Effector memory CD8-positive, alpha-beta T cell (primary cell): ENCODE data around the gene PAPSS2.
"Not testable (repeated sequence)": the region's sequence is repeated elsewhere in the genome, so short reads cannot be mapped to it uniquely, and the experiment has no call there.

Experiments
- ATAC-seq: fragments of 150-1000 bp; cut with Tn5 transposase; replicated peaks from 2 replicates; pipeline ENCODE4 v1.10.0; 2021; ENCODE audit warnings: mild to moderate bottlenecking, moderate library complexity
- DNase-seq, 3 experiments: peaks; one replicate each; pipeline ENCODE4 v3.0.0; 2021
- H3K27ac Mint-ChIP-seq, 2 donors: one replicate each; pipeline ENCODE4 v1.8.0; 2022; ENCODE audit warnings: mild to moderate bottlenecking in 2 of 2, mixed read lengths in 2 of 2, moderate library complexity in 2 of 2
- H3K27me3 Mint-ChIP-seq, 2 donors: one replicate each; pipeline ENCODE4 v1.8.0; 2022; ENCODE audit warnings: mixed read lengths in 2 of 2
- H3K36me3 Mint-ChIP-seq: one replicate; pipeline ENCODE4 v1.8.0; 2022; ENCODE audit warnings: mild to moderate bottlenecking, moderate library complexity, mixed read lengths; ENCODE audit not compliant: insufficient read depth
- H3K4me1 Mint-ChIP-seq, 2 donors: one replicate each; pipeline ENCODE4 v1.8.0; 2022; ENCODE audit warnings: low read depth in 2 of 2, mixed read lengths in 2 of 2
- H3K4me3 Mint-ChIP-seq, 2 donors: one replicate each; pipeline ENCODE4 v1.8.0; 2022; ENCODE audit warnings: mild to moderate bottlenecking in 2 of 2, mixed read lengths in 2 of 2, moderate library complexity in 2 of 2
- H3K9me3 Mint-ChIP-seq, 2 donors: one replicate each; pipeline ENCODE4 v1.8.0; 2022; ENCODE audit warnings: mixed read lengths in 2 of 2

Gene PAPSS2

DNA sequence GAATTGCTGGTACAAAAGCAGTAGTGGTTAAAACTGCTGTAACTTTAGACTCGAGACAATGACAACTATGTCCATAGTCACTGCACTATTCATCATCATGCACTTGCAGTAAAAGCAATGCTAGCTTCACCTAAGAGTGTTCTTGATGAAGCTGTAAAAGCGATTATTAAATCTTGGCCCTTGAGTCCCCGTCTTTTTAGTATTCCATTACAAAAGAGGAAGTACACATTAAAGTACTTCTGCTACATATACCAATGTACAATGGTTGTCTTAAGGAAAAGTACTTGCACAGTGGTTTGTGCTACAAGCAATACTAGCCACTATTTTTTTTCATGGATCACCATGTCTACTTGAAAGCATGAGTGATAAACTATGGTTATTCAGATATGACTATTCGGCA, 80.0 kb downstream of the PAPSS2 start:
- Mint-ChIP-seq H3K36me3 (no peaks in the 10 kb centered on the region), H3K9me3 (no peaks in the 10 kb centered on the region), H3K27me3 (peaks cover 33 to 45% of the 10 kb centered on the region in 2 donors), H3K4me1 (peaks cover 0 to 2% of the 10 kb centered on the region in 2 donors), H3K27ac (no peak overlapping the region), H3K4me3 (no peak overlapping the region)
- ATAC-seq: no peak
- no peak for DNase-seq

DNA sequence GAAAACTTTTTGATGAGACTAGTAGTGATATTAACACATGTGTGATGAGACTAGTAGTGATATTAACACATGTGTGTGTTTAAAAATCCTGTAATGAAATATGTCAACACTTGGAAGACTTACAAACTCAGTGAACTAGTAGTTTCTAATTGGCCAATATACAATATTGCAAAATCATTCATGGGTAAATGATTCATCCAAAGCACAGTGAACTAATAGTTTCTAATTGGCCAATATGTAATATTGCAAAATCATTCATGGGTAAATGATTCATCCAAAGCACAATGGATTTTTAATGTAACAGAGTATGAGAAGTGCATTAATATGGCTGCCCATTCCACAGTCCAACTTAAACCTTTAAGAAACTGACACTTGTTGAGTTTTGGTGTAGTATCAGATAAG, 80.6 kb downstream of the PAPSS2 start:
- Mint-ChIP-seq H3K27ac (no peak overlapping the region), H3K9me3 (no peaks in the 10 kb centered on the region), H3K4me1 (peaks cover 0 to 2% of the 10 kb centered on the region in 2 donors), H3K4me3 (no peak overlapping the region), H3K36me3 (no peaks in the 10 kb centered on the region), H3K27me3 (peaks cover 27 to 39% of the 10 kb centered on the region in 2 donors)
- no peak for DNase-seq
- no peak for ATAC-seq

DNA sequence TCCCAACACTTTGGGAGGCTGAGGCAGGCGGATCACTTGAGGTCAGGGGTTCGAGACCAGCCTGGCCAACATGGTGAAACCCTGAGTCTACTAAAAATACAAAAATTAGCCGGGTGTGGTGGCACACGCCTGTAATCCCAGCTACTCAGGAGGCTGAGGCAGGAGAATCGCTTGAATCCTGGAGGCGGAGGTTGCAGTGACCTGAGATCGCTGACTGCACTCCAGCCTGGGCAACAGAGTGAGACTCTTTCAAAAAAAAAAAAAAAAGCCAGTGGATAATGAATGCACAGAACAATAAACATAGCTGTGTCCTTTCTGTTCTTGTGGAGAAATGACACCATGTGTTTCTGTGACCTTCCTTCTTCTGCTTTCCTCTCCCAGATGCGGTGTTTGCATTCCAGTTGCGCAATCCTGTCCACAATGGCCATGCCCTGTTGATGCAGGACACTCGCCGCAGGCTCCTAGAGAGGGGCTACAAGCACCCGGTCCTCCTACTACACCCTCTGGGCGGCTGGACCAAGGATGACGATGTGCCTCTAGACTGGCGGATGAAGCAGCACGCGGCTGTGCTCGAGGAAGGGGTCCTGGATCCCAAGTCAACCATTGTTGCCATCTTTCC, 83.4 kb downstream of the PAPSS2 start:
- not testable (repeated sequence) for H3K4me3 Mint-ChIP-seq, H3K36me3 Mint-ChIP-seq, H3K27ac Mint-ChIP-seq, DNase-seq, H3K4me1 Mint-ChIP-seq, H3K9me3 Mint-ChIP-seq, ATAC-seq
- H3K27me3 Mint-ChIP-seq: peaks cover 11 to 12% of the 10 kb centered on the region in 2 donors

DNA sequence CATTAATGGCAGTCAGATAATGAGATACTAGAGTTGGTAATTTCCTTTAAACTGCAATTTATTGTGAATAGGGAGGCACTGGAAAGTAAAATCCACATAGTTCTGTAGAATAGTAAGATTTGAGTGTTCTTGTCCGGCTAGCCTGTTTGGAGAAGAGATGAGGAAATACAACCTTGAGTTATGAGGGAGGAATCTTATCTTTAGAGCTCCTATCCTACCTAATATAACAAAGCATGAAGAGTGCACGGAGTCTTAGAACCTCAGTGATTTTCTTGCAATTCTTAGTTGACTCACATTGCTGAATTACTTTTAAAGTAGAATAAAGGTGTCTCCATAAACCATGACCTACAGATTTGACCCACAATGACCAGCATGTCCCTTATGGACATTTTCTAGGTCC, 84.9 kb downstream of the PAPSS2 start:
- no peak overlapping the region for H3K4me3 Mint-ChIP-seq
- peaks cover 0 to 2% of the 10 kb centered on the region in 2 donors for H3K4me1 Mint-ChIP-seq
- H3K27me3 Mint-ChIP-seq: peaks cover 6 to 9% of the 10 kb centered on the region in 2 donors
- DNase-seq: no peak
- H3K9me3 Mint-ChIP-seq: peaks cover 0 to 2% of the 10 kb centered on the region in 2 donors
- ATAC-seq: no peak
- no peaks in the 10 kb centered on the region for H3K36me3 Mint-ChIP-seq
- no peak overlapping the region for H3K27ac Mint-ChIP-seq

DNA sequence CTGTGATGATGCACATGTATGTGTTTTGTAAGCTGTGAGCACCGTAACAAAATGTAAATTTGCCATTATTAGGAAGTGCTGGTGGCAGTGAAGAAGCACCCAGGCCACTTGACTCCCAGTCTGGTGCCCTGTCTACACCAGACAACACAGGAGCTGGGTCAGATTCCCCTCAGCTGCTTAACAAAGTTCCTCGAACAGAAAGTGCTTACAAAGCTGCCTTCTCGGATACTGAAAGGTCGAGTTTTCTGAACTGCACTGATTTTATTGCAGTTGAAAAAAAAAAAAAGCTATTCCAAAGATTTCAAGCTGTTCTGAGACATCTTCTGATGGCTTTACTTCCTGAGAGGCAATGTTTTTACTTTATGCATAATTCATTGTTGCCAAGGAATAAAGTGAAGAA, 87.2 kb downstream of the PAPSS2 start:
- ATAC-seq (no peak), DNase-seq (no peak)
- H3K27me3 Mint-ChIP-seq: no peaks in the 10 kb centered on the region
- peaks cover 0 to 2% of the 10 kb centered on the region in 2 donors for H3K4me1 Mint-ChIP-seq
- peaks cover 0 to 2% of the 10 kb centered on the region in 2 donors for H3K9me3 Mint-ChIP-seq
- H3K36me3 Mint-ChIP-seq: no peaks in the 10 kb centered on the region
- no peak overlapping the region for H3K27ac Mint-ChIP-seq
- H3K4me3 Mint-ChIP-seq: no peak overlapping the region

DNA sequence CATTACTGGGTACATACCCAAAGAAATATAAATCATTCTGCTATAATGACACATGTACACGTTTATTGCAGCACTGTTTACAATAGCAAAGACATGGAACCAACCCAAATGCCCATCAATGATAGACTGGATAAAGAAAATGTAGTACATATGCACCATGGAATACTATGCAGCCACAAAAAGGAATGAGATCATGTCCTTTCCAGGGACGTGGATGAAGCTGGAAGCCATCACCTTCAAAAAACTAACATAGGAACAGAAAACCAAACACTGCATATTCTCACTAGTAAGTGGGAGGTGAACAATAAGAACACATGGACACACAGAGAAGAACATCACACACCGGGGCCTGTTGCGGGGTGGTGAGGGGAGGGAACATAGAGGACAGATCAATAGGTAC, 88.6 kb downstream of the PAPSS2 start:
- DNase-seq, H3K27ac Mint-ChIP-seq: not testable (repeated sequence)

DNA sequence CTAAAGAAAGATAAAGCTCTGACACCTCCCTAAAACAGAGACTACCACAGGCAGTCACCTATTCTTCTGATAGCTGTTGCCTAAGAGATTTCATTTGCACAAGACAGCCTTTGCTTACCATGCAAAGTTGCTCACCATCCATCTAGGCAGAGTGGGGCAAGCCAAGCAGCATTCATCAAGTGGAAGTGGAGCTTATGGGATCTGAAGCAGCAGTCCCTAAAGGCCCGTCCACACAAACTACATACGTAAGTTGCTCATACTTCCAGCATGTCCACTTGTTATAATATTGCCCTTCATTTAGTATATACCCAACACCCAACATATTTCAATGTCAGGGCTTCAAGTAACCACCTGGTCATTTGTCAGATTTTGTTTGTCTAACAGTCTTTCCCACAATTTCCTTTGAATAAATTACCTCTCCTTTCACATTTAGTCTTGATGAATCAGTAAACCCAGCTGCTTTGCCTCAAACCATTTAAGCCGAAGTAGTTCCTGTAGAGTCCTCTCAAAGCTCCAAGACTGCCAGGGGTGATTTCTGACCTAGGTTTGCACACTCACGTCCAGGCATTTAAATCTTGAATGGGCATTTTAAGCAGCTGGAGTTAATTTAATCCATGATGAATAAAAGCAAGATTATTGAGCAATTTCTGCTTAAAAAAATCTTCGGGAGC, 90.5 kb downstream of the PAPSS2 start:
- Mint-ChIP-seq H3K9me3 (peaks cover 0 to 2% of the 10 kb centered on the region in 2 donors), H3K4me3 (no peak overlapping the region), H3K27ac (peak overlapping the region; percentile 10 to 73), H3K4me1 (no peaks in the 10 kb centered on the region), H3K27me3 (no peaks in the 10 kb centered on the region), H3K36me3 (peaks cover 8% of the 10 kb centered on the region)
- no peak for ATAC-seq
- DNase-seq: no peak

More for the DNA sequence above, 88.6 kb downstream of the PAPSS2 start:
- H3K9me3 Mint-ChIP-seq, ATAC-seq, H3K36me3 Mint-ChIP-seq, H3K4me3 Mint-ChIP-seq, H3K4me1 Mint-ChIP-seq, H3K27me3 Mint-ChIP-seq: not testable (repeated sequence)

DNA sequence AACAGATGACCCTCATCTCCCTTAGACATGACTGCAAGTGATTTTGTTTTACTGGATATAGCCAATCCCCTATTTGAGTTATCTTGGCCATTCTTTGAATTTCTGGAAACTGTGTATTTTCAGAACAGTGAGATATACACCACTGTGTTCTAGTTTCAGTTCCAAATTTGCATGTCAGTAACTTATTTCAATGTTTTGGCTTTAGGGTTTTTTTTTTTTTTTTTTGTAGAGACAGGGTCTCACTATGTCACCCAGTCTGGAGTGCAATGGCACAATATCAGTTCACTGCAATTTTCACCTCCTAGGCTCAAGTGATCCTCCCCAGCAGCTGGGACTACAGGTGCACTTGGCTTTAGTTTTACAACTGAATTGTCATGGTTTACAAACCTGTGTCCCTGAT, 91.1 kb downstream of the PAPSS2 start:
- H3K9me3 Mint-ChIP-seq: peaks cover 0 to 2% of the 10 kb centered on the region in 2 donors
- no peaks in the 10 kb centered on the region for H3K27me3 Mint-ChIP-seq
- no peaks in the 10 kb centered on the region for H3K4me1 Mint-ChIP-seq
- no peak for ATAC-seq
- H3K36me3 Mint-ChIP-seq: peaks cover 15% of the 10 kb centered on the region
- DNase-seq: no peak
- H3K27ac Mint-ChIP-seq: peak overlapping the region; percentile 10 to 73
- H3K4me3 Mint-ChIP-seq: no peak overlapping the region

DNA sequence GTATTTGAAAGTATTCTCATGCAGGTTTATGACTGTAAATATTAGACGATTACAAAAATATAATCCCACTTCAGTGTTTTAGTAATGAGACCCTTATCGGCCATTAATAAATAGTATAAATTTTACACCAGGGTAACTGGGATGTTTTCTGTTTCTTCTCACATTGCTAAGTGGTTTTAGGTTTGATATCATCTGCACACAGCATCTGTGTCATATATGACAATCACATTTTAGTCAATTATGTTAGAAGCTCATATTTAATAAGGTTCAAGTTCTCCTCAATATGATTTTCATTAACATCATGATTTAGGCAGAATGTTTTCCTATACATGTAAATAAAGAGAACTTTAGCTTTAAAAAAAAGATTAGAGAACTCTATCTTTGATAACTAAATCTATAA, 91.6 kb downstream of the PAPSS2 start:
- H3K4me3 Mint-ChIP-seq: no peak overlapping the region
- peaks cover 0 to 2% of the 10 kb centered on the region in 2 donors for H3K9me3 Mint-ChIP-seq
- no peaks in the 10 kb centered on the region for H3K27me3 Mint-ChIP-seq
- peaks cover 18% of the 10 kb centered on the region for H3K36me3 Mint-ChIP-seq
- no peak overlapping the region for H3K27ac Mint-ChIP-seq
- ATAC-seq (no peak), DNase-seq (no peak)
- H3K4me1 Mint-ChIP-seq: no peaks in the 10 kb centered on the region

DNA sequence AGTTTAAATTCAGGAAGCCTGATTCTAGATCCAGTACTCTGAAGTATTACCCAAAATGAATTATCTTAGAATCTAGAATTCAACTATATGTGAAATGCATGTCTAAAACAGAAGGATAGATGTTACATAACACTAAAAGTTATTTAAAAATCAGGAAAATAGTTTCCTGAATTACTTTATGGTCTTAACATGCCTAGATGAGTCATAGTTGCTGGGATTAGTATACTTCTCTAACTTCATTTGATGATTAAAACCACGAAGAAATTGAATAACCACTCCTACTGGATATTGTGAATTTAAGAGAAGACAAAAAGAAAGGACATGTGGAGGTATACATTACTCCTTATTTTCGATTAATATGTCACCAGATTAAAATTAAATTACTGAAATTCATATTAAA, 92.9 kb downstream of the PAPSS2 start:
- no peak overlapping the region for H3K27ac Mint-ChIP-seq
- H3K9me3 Mint-ChIP-seq: peaks cover 0 to 2% of the 10 kb centered on the region in 2 donors
- ATAC-seq: no peak
- peaks cover 22% of the 10 kb centered on the region for H3K36me3 Mint-ChIP-seq
- no peaks in the 10 kb centered on the region for H3K4me1 Mint-ChIP-seq
- H3K27me3 Mint-ChIP-seq: no peaks in the 10 kb centered on the region
- no peak for DNase-seq
- no peak overlapping the region for H3K4me3 Mint-ChIP-seq

DNA sequence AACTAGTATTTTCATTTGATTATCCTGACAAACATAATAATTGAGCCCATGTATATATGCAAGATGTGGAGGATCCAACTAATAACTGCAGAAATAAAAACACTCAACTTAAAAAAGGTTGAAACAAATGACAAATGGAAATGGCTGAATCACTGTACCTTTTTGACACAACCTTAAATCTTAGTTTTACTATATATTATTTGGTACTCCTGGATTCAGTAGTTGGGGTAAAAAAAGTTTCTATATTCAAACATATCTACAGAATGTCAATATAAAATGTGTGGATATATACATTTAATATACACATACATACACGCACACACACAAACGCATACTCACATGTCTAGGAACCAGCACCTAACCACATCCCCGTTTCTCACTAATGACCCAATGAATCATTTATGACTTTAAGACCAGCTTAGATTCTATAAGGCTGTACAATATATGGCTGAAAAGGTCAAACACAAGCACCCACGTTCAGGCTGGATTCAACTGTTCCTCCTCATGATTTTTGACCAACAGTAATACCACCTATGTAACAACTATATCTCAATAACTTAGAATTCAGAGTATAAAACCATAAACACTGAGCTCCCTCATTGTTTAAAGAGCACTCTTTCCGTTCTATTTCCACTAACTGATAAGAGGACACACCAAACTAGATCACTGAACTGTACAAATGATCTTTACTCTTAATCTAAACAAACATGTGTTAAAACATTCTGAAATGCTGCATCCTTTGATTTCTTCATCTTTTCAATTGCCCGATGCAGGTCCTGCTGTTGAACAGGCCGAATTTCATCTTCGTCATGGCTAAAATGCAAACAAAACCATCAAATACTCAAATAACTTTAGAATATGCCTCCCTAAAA, 94.6 kb downstream of the PAPSS2 start:
- DNase-seq (no peak), ATAC-seq (no peak)
- peaks cover 0 to 2% of the 10 kb centered on the region in 2 donors for H3K4me1 Mint-ChIP-seq
- H3K36me3 Mint-ChIP-seq: peaks cover 22% of the 10 kb centered on the region
- H3K9me3 Mint-ChIP-seq: no peaks in the 10 kb centered on the region
- H3K4me3 Mint-ChIP-seq: no peak overlapping the region
- no peaks in the 10 kb centered on the region for H3K27me3 Mint-ChIP-seq
- H3K27ac Mint-ChIP-seq: no peak overlapping the region

DNA sequence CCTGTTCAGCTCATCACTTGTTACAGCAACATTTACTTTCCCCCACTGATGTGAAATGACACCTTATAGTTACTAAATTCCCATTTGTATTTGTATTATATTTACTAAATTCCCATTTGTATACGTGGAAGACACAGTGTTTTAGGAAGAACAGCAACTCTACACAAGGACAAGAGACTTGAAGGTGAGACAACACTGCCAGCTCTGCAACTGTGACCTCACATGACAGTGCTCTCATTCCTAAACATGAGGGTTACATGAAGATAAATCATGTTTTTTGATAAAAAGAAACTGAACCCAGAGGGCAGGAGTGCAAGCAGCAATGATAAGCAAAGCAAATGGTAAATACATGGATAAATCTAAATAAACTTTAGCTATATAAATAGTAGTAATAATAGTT, 98.0 kb downstream of the PAPSS2 start:
- Mint-ChIP-seq H3K9me3 (no peaks in the 10 kb centered on the region), H3K27ac (peak overlapping the region in 1 of 2 donors; percentile 2), H3K27me3 (no peaks in the 10 kb centered on the region), H3K4me1 (peaks cover 2 to 4% of the 10 kb centered on the region in 2 donors), H3K4me3 (no peak overlapping the region), H3K36me3 (peaks cover 22% of the 10 kb centered on the region)
- no peak for ATAC-seq
- no peak for DNase-seq

DNA sequence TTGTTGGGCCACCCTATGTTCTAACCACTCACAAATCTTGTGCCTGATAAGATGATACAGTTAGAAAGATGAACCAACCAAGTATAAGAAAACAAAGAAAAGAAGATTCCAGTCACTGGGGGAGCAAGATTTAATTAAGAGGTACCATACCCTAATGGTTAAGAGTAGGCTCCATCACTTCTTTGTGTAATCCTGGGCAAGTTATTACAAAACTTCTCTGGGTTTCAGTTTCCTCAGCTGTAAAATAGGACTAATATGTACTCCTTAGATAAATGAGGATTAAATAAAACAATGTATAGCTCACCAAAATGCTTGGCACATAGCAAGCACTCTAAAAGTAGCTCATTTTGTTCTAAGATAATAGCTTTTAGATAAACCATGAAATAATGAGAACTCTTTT, 99.9 kb downstream of the PAPSS2 start:
- peaks cover 2 to 5% of the 10 kb centered on the region in 2 donors for H3K4me1 Mint-ChIP-seq
- no peaks in the 10 kb centered on the region for H3K9me3 Mint-ChIP-seq
- H3K27me3 Mint-ChIP-seq: no peaks in the 10 kb centered on the region
- DNase-seq (no peak), ATAC-seq (no peak)
- H3K36me3 Mint-ChIP-seq: peaks cover 19% of the 10 kb centered on the region
- no peak overlapping the region for H3K27ac Mint-ChIP-seq
- H3K4me3 Mint-ChIP-seq: no peak overlapping the region
